SK-N-SH (cell line): ENCODE measurements around the gene PKP1. TPM values are rescaled to one million over a fixed set of nuclear protein-coding genes. Genes with fewer than 3 reads are reported as not detected.

Experiments used
- CTCF ChIA-PET: fragments of 300-600, 350-600 bp; formaldehyde crosslinking; extraction: SDS; loops from one replicate; lab custom pipeline; 2021; lab: Yijun Ruan, JAX
- POLR2A ChIA-PET: fragments of 350-600 bp; sonication (Branson Sonifier 250); formaldehyde crosslinking; extraction: SDS; loops from one replicate; lab custom pipeline; 2020; ENCODE audit warnings: antibody characterized with exemption, inconsistent platforms; lab: Yijun Ruan, JAX
- DNase-seq: peaks from one replicate; pipeline ENCODE4 v3.0.0; 2012
- H2AFZ ChIP-seq: fragments of 200-600 bp; sonication (generic); 2 replicates; pipeline ENCODE4 v1.8.1; 2016; ENCODE audit warnings: antibody characterized with exemption, mild to moderate bottlenecking, low read depth
- H3F3A ChIP-seq: fragments of 200-600 bp; sonication (generic); replicated peaks from 2 replicates; pipeline ENCODE3; 2016; ENCODE audit warnings: antibody characterized with exemption, mild to moderate bottlenecking; ENCODE audit not compliant: insufficient read depth
- H3K27ac ChIP-seq, 2 experiments: fragments of 200-500 bp in 1 of 2; fragments of 200-600 bp in 1 of 2; sonication (Bioruptor generic) in 1 of 2; sonication (generic), shearing (Covaris generic) in 1 of 2; 2 replicates each; pipeline versions ENCODE4 v1.5.1 to v1.6.1; 2014 to 2016; ENCODE audit warnings: low read depth in 2 of 2, inconsistent platforms in 1 of 2, low read length in 1 of 2, mild to moderate bottlenecking in 1 of 2, mixed read lengths in 1 of 2
- H3K27me3 ChIP-seq: fragments of 200-600 bp; sonication (generic), shearing (Covaris generic); 2 replicates; pipeline ENCODE4 v1.6.1; 2016; ENCODE audit warnings: mixed run types; ENCODE audit not compliant: insufficient read depth
- H3K36me3 ChIP-seq, 2 experiments: fragments of 200-500 bp in 1 of 2; fragments of 200-600 bp in 1 of 2; sonication (Bioruptor generic) in 1 of 2; sonication (generic) in 1 of 2; replicated peaks in 1 of 2; 2 replicates each; pipeline versions ENCODE3 to v1.5.1; 2014 to 2016; ENCODE audit warnings: low read length in 1 of 2, mild to moderate bottlenecking in 1 of 2; ENCODE audit not compliant: insufficient read depth in 2 of 2, control insufficient read depth in 1 of 2
- H3K4me1 ChIP-seq, 2 experiments: fragments of 200-500 bp in 1 of 2; fragments of 200-600 bp in 1 of 2; sonication (Bioruptor generic) in 1 of 2; sonication (generic), shearing (Covaris generic) in 1 of 2; 2 replicates each; pipeline versions ENCODE4 v1.5.1 to v1.6.1; 2014 to 2016; ENCODE audit warnings: low read depth in 1 of 2, low read length in 1 of 2, mixed run types in 1 of 2; ENCODE audit not compliant: insufficient read depth in 2 of 2, control insufficient read depth in 1 of 2
- H3K4me2 ChIP-seq: fragments of 200-600 bp; sonication (generic), shearing (Covaris generic); 2 replicates; pipeline ENCODE4 v1.6.1; 2017; ENCODE audit warnings: mixed run types
- H3K4me3 ChIP-seq, 2 experiments: fragments of 200-500 bp in 1 of 2; fragments of 200-600 bp in 1 of 2; sonication (Bioruptor generic) in 1 of 2; sonication (generic), shearing (Covaris generic) in 1 of 2; 2 replicates each; pipeline versions ENCODE4 v1.5.1 to v1.8.1; 2014 to 2016; ENCODE audit warnings: low read depth in 2 of 2, inconsistent platforms in 1 of 2, low read length in 1 of 2, mild to moderate bottlenecking in 1 of 2, mixed read lengths in 1 of 2, moderate library complexity in 1 of 2
- H3K79me2 ChIP-seq: fragments of 200-600 bp; sonication (generic); 2 replicates; pipeline ENCODE4 v1.8.1; 2017; ENCODE audit warnings: mild to moderate bottlenecking; ENCODE audit not compliant: insufficient read depth
- H3K9ac ChIP-seq: fragments of 200-600 bp; sonication (generic); 2 replicates; pipeline ENCODE4 v1.6.1; 2017; ENCODE audit warnings: mixed run types
- H3K9me2 ChIP-seq: fragments of 200-600 bp; sonication (generic); 2 replicates; pipeline ENCODE4 v1.6.1; 2017; ENCODE audit warnings: mixed run types
- H3K9me3 ChIP-seq: fragments of 200-600 bp; sonication (generic); 2 replicates; pipeline ENCODE4 v1.6.1; 2017; ENCODE audit warnings: mixed run types, mild to moderate bottlenecking, moderate library complexity
- H4K20me1 ChIP-seq: fragments of 200-600 bp; sonication (generic); 2 replicates; pipeline ENCODE4 v1.6.1; 2017; ENCODE audit warnings: mild to moderate bottlenecking, mixed run types; ENCODE audit not compliant: insufficient read depth
- ELF1 ChIP-seq: IDR thresholded peaks from 2 replicates; pipeline ENCODE4 v1.4.0; 2012
- FOXJ3 ChIP-seq: sonication (generic); formaldehyde crosslinking; IDR thresholded peaks from 2 replicates; pipeline ENCODE4 v1.5.1; 2020; ENCODE audit warnings: mild to moderate bottlenecking, missing genetic modification reagents
- MEF2A ChIP-seq: IDR thresholded peaks from 2 replicates; pipeline ENCODE4 v1.4.0; 2012; ENCODE audit warnings: low read depth, borderline replicate concordance
- NRF1 ChIP-seq: IDR thresholded peaks from 2 replicates; pipeline ENCODE4 v1.6.1; 2012; ENCODE audit warnings: low read depth, mild to moderate bottlenecking, low read length
- RAD21 ChIP-seq: IDR thresholded peaks from 2 replicates; pipeline ENCODE4 v1.6.1; 2012; ENCODE audit warnings: mild to moderate bottlenecking, low read length
- RFX5 ChIP-seq: IDR thresholded peaks from 2 replicates; pipeline ENCODE4 v1.6.1; 2012; ENCODE audit warnings: mild to moderate bottlenecking, improper control_type of control experiment, low read length
- SIN3A ChIP-seq: IDR thresholded peaks from 2 replicates; pipeline ENCODE4 v1.6.1; 2012; ENCODE audit warnings: low read depth, mild to moderate bottlenecking, low read length, moderate library complexity, borderline replicate concordance
- TEAD4 ChIP-seq: IDR thresholded peaks from 2 replicates; pipeline ENCODE4 v1.4.0; 2012; ENCODE audit warnings: mild to moderate bottlenecking, borderline replicate concordance; ENCODE audit not compliant: insufficient read depth
- ZBTB33 ChIP-seq: IDR thresholded peaks from 2 replicates; pipeline ENCODE4 v1.4.0; 2012; ENCODE audit warnings: low read depth, borderline replicate concordance
- WGBS: methylation state at CpG from one replicate; pipeline ENCODE4 v1.1.6; 2017; ENCODE audit warnings: low lambda C conversion rate; 5-methylcytosine and 5-hydroxymethylcytosine counted together
- polyA plus RNA-seq, 3 experiments: library from polyadenylated mRNA; depleted of rRNA; stranded (reverse); fragments of >200 nt; gene quantifications; 2 replicates each; pipeline ENCODE4 v1.2.3, GENCODE V29; 2012

PKP1 gene
- polyA plus RNA-seq, 1 of the 3 experiments (the other 2 are of a cell fraction): not detected

GRCh38 chr1:201354901-201355295 lies 71.6 kb downstream of the PKP1 start:
- CTCF ChIA-PET: interaction anchor here (0.8 to 17.5 kb wide), 9 partner anchors 8 to 104 kb away, joined by 3 to 329 read pairs (median 4); no protein-coding TSS in a partner anchor
- H3K9me3 ChIP-seq: no peaks in the 10 kb centered on the region

GRCh38 chr1:201355471-201355870 lies 72.2 kb downstream of the PKP1 start:
- POLR2A ChIA-PET: no interaction called here
- Histone ChIP-seq H3K79me2 (no peaks in the 10 kb centered on the region), H3K4me2 (no peak overlapping the region), H3K27ac (no peak overlapping the region), H3K4me1 (no peaks in the 10 kb centered on the region; a peak in 1 of 4 replicates), H3K9me3 (no peaks in the 10 kb centered on the region), H2AFZ (no peak overlapping the region), H3K9me2 (no peaks in the 10 kb centered on the region), H3K36me3 (no peaks in the 10 kb centered on the region), H3F3A (no peaks in the 10 kb centered on the region), H3K4me3 (no peak overlapping the region), H3K9ac (no peak overlapping the region), H3K27me3 (peaks cover 3% of the 10 kb centered on the region; the same call in 1 of the 2 replicates), H4K20me1 (no peaks in the 10 kb centered on the region)
- no peak for DNase-seq
- no peak for TF ChIP-seq FOXJ3
- no peak for TF ChIP-seq RFX5
- TF ChIP-seq NRF1: no peak
- no peak for TF ChIP-seq TEAD4
- CTCF ChIA-PET: interaction anchor here (0.7 to 17.5 kb wide), 10 partner anchors 8 to 104 kb away, joined by 3 to 329 read pairs (median 4); no protein-coding TSS in a partner anchor
- WGBS: 64% methylated on average over 7 of the region's 7 CpGs

More at GRCh38 chr1:201354901-201355295, 71.6 kb downstream of the PKP1 start:
- H3K9me2 ChIP-seq: no peaks in the 10 kb centered on the region
- TF ChIP-seq ELF1 (no peak), ZBTB33 (no peak), MEF2A (no peak), SIN3A (no peak)
- TF ChIP-seq, all 33 proteins: peak for 0
- WGBS: 72% methylated on average over 4 of the region's 4 CpGs
- Histone ChIP-seq H3K4me2 (no peak overlapping the region), H4K20me1 (no peaks in the 10 kb centered on the region), H2AFZ (no peak overlapping the region), H3F3A (no peaks in the 10 kb centered on the region), H3K27me3 (peaks cover 3% of the 10 kb centered on the region; the same call in 1 of the 2 replicates), H3K4me1 (no peaks in the 10 kb centered on the region; a peak in 1 of 4 replicates), H3K36me3 (no peaks in the 10 kb centered on the region), H3K4me3 (no peak overlapping the region), H3K9ac (no peak overlapping the region), H3K27ac (no peak overlapping the region), H3K79me2 (no peaks in the 10 kb centered on the region)
- POLR2A ChIA-PET: no interaction called here
- no peak for DNase-seq

GRCh38 chr1:201356236-201356635 lies 72.9 kb downstream of the PKP1 start:
- H3K4me3 ChIP-seq: no peak overlapping the region
- H4K20me1 ChIP-seq: no peaks in the 10 kb centered on the region
- no peak for DNase-seq
- H3K36me3 ChIP-seq: no peaks in the 10 kb centered on the region
- ChIA-PET POLR2A (no interaction called here), CTCF (interaction anchor here (11.0 to 17.5 kb wide), 3 partner anchors 9 to 105 kb away, joined by 125 to 329 read pairs (median 143); no protein-coding TSS in a partner anchor)
- no peaks in the 10 kb centered on the region for H3K9me2 ChIP-seq
- no peak overlapping the region for H2AFZ ChIP-seq
- WGBS: 68% methylated on average over 4 of the region's 5 CpGs
- no peaks in the 10 kb centered on the region; a peak in 1 of 4 replicates for H3K4me1 ChIP-seq
- no peak for TF ChIP-seq RAD21
- no peaks in the 10 kb centered on the region for H3F3A ChIP-seq
- H3K9me3 ChIP-seq: no peaks in the 10 kb centered on the region
- H3K79me2 ChIP-seq: no peaks in the 10 kb centered on the region
- peaks cover 3% of the 10 kb centered on the region; the same call in 1 of the 2 replicates for H3K27me3 ChIP-seq
- no peak overlapping the region for H3K27ac ChIP-seq
- H3K9ac ChIP-seq: no peak overlapping the region
- no peak overlapping the region for H3K4me2 ChIP-seq
